ENCODE measurements around the gene KRT1.
"Not testable (repeated sequence)": the region's sequence is repeated elsewhere in the genome, so short reads cannot be mapped to it uniquely, and the experiment has no call there.

Gene KRT1

DNA sequence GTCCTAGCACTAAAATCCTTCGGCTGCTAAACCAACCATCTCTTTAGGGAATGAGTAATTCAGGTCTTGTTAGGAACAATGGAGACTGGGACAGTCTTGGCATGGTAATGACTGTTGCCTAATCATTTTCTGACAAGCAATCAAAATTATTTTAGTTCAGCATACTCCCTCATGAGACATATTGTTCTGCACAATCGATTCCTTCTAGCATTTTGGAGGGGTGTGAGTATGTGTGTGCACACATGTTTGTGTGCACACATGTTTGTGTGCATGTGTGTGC is 2.1 kb upstream of the KRT1 start:
- no peak for DNase-seq (ENCODE audit: low read depth)

DNA sequence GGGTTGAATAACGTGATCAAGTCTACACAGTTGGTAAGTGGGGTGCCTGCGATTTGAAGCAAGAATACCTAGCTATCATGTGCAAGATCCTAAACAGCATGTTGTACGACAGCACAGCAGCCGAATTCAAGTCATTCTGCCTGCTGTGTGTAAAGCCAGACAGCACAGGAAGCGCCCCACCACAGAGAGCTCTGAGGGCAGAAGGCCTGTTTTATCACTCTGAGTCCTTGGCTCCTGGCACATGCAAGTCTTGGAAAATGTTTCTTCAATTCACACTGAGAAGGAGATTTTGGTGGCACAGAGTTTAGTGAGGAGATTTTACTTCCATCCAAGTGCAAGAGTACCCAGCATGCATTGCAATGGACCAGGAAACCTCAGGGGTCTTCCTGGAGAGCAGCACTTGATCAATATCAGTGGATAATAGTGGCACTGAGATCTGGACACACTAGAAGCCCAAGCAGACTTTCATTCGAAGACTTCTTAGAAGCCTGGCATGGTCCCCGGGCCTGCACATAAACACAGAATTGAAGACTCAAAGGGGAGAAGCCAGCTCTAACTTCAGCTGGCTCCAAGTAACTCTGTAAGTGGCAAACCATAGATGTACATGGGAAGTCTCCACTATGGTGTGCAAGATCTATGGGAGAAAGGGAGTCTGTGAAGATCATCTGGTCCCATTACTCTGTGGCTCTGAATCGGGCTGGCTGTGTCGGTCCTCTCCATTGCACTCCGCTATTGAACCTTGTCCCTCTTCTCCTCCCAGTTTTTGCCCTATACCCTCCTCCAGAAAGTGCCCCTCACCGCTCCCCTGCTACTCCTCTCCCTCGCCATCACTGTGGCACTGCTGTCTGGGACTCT is 1.5 kb upstream of the KRT1 start:
- DNase-seq (ENCODE audit: low read depth), result no peak

- no peak for DNase-seq (ENCODE audit: low read depth)
These were observed 332 bp downstream of the KRT1 start for GRCh38 chr12:52679875-52680274.

DNA sequence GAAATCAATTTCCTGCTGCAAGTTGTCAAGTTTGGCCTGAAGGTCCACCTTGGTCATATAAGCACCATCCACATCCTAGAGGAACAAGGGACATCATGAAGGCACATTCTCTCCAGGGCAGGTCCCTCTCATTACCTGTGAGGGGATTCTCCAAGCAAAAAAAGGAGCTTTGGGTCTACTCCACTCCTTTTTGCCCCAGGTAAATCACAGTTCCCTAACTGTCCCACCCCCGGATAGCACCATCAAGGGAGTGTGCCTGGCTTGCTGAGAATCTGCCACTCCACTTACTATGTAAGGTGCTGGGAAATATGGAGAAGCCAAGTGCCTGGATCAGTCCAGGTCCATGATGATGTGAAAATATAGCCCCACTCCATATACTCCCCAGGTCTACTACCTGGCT is 2.5 kb downstream of the KRT1 start:
- DNase-seq (ENCODE audit: low read depth), result no peak

- no peak for DNase-seq (ENCODE audit: low read depth)
These were observed 3.1 kb downstream of the KRT1 start for GRCh38 chr12:52677126-52677525.

DNA sequence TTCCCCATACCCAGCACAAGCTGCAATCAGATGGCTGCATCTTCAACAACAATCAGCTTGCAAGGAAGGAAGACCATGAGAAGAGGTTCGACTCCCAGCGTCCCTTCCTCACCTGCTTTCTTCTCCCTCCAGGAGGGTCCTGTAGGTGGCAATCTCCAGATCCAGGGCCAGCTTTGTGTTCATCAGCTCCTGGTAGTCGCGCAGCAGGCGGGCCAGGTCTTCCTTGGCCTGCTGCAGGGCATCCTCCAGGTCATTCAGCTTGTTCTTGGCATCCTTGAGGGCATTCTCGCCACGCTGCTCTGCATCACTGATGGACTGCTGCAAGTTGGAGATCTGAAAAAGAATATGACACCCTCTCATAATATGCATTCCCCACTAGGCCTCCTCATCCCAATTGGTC is 4.0 kb downstream of the KRT1 start:
- no peak for DNase-seq (ENCODE audit: low read depth)

GRCh38 chr12:52675301-52675701 is 4.9 kb downstream of the KRT1 start:
- DNase-seq (ENCODE audit: low read depth), result no peak

GRCh38 chr12:52674433-52674775 is 5.8 kb downstream of the KRT1 start:
- no peak for DNase-seq (ENCODE audit: low read depth)

GRCh38 chr12:52673713-52674432 is 6.3 kb downstream of the KRT1 start:
- DNase-seq (ENCODE audit: low read depth), result no peak

GRCh38 chr12:52673217-52673616 is 7.0 kb downstream of the KRT1 start:
- no peak for DNase-seq (ENCODE audit: low read depth)

DNA sequence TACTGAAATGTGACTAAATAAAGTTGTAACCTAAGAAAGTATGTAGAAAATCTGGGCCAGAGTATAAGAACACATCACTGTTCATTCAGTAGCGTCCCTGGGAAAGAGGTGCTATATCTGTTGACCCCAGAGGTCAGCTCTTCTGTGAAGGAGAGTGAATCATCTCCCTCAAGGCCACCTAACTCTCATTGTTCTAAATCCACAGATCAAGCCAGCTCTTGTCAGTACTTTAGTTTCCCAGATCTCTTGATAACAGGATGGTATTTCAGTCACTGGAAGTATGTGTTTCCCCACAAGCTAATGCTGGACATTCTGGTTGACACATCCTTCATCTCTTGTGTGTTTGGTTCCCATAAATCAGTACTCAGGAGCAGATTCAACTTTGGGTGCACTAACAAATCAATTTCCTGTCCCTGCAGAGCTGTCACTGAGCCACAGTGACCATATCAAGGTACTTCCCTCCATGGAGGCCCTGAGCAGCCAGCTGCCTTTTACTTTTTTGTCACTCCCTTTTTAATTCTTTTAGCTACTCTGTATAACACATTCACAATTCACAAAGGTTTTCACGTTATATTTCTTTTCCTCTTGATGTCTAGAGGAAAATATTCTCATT is 7.8 kb downstream of the KRT1 start:
- no peak for DNase-seq (ENCODE audit: low read depth)

DNA sequence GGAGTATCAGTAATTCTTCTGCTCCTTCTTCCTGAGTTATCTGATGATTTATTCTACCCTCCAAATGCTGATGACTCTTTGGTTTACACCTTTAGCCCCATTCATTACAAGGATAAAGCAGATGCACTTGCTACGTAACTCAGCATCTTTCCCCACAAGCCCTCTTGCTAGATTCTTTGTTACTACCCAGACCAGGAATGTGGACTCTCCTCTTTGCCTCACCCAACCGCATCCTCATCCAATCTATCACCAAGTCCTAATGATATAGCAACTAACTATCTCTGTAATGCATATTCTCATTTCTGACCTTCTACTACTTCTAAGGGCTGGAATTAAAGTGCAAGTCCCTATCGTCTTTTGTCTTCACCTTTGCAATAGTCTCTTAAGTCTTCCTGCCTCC is 9.2 kb downstream of the KRT1 start:
- no peak for DNase-seq (ENCODE audit: low read depth)

DNA sequence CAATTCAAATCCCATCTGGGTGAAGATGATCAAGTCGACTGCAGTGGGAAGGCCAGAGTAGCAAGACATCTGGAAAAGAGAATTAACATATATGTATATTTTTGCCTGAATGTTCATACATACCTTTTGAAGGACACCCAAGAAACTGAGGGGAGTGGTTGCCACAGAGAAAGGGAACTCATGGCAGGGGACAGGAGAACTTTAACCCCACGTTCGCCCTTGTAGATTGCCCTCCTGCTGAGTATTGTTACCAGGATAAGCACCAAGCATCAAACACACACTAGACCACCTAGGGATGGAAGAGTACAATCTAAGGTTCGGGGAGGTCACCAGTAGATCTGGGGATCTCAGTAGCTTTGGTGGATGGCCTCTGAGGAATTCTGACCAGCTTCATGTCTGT is 9.7 kb downstream of the KRT1 start:
- DNase-seq (ENCODE audit: low read depth), result no peak

DNA sequence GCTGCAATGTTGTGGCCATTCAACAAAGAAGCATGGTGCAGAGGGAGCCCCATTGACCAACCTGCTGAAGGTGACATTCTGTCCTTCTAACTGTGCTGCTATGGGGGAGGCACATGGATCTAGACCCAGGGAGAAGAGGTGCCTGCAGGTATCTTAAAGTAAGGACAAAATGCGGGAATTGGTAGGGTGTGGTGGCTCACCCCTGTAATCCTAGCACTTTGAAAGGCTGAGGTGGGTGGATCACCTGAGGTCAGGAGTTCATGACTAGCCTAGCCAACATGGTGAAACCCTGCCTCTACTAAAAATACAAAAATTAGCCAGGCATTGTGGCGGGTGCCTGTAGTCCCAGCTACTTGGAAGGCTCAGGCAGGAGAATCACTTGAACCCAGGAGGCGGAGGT is 10.3 kb downstream of the KRT1 start:
- DNase-seq (ENCODE audit: low read depth), result not testable (repeated sequence)

DNA sequence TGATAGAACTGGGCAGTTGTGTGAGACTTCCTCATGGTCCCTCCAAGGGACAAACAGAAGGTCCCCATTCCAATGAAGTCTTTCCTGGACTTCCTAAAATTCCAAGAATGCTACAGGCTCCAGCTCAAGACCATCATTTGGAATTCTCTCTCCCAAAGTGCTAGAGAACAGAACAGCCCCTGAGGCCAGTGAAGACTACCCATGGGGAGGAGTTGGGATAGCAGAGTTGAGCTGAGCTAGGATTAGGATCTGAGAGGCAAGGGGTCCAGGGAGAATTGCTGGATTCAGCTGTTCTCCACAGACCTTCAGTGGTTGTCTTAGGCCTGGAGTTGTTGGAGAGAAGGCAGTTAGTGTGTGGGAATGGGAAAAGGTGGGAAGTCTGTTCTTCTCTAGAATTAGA is 10.8 kb downstream of the KRT1 start:
- DNase-seq (ENCODE audit: low read depth), result no peak

- DNase-seq (ENCODE audit: low read depth), result no peak
These were observed 12.3 kb downstream of the KRT1 start for GRCh38 chr12:52667931-52668330.

DNA sequence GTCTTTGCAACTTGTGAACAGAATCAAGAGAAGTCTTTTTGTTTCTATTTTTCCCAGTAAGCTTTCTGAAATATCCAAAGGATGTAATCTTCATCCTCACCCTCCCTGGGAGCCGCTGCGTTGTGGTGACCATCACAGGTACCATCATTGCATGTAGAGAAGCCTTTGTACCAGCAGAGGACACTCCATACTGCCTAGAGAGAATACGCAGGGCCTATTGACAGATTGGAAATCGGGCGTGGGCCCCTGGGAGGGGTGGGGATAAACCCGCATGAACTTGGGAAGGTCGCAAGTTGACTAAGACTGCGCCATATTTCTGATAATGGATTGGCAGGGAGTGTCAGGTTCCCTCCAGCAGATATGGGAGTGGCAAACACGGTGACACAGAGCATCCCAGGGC is 12.7 kb downstream of the KRT1 start:
- DNase-seq (ENCODE audit: low read depth), result no peak

GRCh38 chr12:52666471-52666870 is 13.7 kb downstream of the KRT1 start:
- DNase-seq (ENCODE audit: low read depth), result no peak

DNA sequence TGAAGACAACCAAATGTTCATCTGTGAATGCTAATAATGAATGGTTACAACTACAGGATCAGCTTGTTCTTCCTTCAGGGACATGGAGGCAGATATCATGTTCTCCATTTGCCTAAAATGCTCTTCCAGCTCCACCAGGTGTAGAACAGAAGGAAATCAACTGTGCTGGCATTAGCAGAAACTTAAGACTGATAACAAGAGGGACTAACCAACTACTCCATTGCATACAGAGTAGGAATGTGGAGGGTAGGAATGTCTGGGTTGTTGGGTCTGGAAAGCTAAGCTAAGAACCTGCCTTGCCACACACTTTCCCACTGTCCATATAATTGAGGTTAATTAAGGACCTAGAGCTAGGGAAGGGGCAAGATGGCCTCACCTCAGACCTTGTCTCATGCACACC is 16.8 kb downstream of the KRT1 start:
- DNase-seq (ENCODE audit: low read depth), result no peak

GRCh38 chr12:52662918-52663229 is 17.3 kb downstream of the KRT1 start:
- no peak for DNase-seq (ENCODE audit: low read depth)

DNA sequence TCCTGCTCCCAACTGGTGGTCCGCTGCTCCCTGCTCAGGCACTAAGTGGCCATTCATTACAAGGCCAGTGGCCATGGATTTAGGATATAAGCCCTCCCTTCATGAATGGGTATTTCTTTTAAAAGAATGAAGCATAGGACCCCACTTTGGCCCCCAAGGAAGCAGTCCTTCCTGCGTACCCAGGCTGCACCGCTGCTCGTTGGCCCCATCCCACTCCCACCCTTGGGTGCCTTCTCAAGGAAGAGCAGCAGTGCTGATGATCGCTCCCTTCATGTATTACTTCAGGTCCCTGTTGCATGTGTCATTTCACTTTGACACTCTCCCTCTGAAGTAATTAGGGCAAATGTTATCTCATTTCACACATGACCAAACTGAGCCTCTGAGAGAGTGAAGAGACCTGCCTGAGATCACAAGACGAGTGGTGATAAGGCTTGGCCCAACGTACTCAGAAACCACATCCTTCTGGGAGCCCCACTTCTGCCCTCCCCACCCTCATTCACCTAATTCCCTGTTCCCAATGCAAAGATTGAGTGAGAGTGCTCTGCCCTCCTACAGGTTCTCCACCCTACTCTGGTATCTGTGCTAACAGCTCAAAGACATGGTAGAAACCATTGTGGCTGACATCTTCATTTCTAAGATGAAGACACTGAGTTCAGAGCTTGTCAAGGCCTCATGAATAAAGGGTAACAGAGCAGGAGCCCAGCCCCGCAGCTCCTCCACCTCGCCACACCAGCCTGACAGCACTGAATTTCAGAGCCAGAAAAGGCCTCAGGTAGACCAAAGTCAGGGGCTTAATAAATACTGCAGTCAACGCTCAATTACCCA is 17.9 kb downstream of the KRT1 start:
- no peak for DNase-seq (ENCODE audit: low read depth)

- no peak for DNase-seq (ENCODE audit: low read depth)
These were observed 18.5 kb downstream of the KRT1 start for GRCh38 chr12:52661668-52662067.

DNA sequence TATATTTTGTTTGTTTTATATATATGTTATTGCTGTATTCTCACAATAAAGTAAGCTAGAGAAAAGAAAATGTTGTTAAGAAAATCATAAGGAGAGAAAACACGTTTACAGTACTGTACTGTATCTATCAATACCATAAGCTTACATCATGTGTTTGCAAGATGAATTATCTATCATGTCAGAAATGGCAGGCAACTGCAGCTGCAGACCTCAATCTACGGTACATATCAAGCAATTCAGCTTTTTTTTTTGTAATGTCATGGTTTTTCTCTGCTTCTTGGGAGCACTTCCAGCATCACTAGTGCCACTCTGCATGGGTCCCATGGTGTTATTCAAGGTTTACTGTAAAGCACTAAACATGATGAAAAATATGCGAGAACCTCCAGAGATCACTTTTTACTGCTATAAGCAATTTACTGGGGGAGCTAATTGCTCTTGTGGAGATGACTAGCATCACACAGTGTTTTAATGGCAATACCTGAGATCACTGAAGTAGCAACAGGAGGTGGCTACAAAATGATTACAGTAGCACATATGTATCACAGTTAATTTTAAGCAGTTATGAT is 19.2 kb downstream of the KRT1 start:
- no peak for DNase-seq (ENCODE audit: low read depth)

Data from stimulated activated CD4-positive, alpha-beta T cell treated with anti-CD3 and anti-CD28 coated beads, Interleukin-2, amount 100 ng/mL, for 4 hours (primary cell).